GF-D8 (cell line): ENCODE data around the gene INAFM1.

ENCODE experiments used
- DNase-seq: peaks from one replicate; lab custom pipeline; 2025; lab: John Stamatoyannopoulos, UW

The INAFM1 gene

DNA sequence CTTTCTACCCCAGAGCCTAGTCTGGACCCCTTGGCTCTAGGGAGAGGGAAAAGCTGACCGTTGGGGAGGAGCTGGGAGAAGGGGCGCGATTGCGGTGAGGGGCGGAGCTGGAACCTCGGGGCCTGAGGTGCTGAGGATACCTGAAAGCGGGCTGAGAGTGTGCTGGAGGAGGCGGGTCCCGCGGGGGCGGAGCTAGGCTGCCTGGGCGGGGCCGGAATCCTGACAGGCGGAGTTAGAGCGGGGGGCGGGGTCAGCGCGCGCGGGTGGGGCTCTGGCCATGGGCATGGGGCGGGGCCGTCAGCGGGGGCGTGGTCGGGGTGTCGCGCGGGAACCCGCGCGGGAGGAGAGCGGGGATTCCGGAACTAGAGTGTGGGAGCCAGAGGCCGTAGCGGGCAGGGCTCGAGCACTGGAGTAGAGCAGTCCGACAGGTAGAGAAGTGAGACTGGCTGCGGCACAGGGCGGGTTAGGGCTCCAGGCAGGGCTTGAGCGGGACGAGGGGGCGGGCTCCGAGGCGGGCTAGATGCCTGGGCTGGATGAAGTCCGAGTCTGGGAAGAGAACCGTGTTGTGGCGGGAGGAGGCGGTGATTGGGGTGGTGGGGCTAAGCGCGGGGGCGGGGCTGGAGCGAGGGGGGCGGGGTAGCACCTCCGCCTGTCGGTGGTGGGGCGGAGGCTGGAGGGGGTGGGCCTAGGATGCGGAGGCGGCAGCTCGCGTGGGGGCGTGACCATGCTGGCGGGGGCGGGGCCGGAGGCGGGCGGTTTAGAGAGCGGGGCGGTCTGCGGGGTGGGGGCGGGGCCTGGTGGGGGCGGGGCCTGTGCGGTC is at the start of gene INAFM1:
Gene INAFM1 (plus strand): TSS at position 815 of the 820 bp plus-strand sequence. CDS start 35 bp downstream, outside the sequence.
- DNase-seq, result peak; percentile 75

GRCh38 chr19:47225746-47226425 is 48.8 kb upstream of the INAFM1 start:
- peak; percentile 70 for DNase-seq

GRCh38 chr19:47226426-47227351 is 48.0 kb upstream of the INAFM1 start:
- peak; percentile 85 for DNase-seq

DNA sequence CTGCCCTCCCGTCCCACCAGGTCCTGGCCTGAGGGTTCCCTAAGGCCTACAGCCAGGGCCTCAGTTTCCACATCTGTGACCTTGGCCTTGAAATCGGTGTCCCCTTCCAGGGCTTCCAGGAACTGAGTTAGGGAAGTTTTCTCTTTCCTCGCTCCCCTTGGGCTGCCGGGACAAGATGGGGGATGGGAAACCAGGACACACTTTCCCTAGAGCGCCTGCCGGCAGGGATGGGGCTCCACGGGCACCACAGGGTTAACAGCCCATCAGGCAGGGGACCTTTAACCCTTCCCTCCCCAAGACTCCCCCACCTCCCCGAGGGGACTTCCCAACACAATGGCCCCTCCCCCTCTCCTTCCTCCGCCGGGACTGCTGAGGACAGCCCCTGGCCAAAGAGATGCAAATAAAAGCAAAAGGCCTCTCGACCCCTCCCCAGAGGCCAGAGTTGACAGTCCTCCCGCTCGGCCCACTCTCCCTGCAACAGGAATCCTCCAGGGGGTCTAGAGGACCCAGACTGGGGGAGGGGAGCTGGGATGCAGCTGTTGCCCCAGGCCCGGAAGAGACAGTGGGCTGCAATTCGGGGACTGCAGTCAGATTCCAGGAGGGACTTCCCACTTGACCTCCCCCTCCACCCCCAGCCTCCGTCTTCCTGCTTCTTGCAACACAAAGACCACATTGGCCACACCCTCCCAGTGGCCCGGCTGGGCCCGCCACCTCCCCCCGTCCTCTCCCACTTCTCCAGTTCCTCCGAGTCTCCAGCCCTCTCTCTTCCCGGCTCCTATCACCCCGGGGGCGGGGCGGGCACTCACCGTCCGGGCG is 47.1 kb upstream of the INAFM1 start:
- peak; percentile 63 for DNase-seq

GRCh38 chr19:47228168-47228936 is 46.3 kb upstream of the INAFM1 start:
- DNase-seq, result no peak

DNA sequence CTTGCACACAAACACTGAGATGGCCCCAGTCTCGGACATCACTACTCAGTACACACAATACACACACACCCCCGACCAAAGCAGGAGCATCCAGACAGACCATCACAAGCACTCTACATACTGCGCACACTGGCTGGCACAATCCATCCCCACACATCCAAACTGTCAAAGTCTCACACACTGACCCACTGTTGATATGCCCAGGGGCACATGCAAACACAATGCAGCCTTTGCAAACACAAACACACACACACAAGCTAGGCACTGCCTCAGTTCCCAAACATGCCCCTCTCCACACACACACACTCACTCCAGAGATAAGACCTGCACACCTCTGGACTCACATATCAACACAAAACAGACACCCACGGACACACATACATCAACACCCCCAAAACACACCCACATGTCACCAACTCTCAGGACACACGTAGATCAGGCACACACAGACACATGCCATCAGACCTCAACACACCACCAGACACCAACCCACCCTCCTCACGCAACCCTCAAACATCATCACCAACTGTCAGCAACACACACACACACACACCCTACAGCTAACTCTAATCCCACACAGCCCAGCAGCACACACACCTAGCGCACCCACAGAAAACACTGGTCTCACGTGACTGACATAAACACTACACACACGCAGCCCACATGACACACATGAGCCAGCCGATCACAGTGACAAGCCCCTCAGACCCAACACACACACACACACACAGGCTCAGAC is 45.6 kb upstream of the INAFM1 start:
- no peak for DNase-seq

- no peak for DNase-seq
Measured at GRCh38 chr19:47229676-47230053, 45.0 kb upstream of the INAFM1 start.

DNA sequence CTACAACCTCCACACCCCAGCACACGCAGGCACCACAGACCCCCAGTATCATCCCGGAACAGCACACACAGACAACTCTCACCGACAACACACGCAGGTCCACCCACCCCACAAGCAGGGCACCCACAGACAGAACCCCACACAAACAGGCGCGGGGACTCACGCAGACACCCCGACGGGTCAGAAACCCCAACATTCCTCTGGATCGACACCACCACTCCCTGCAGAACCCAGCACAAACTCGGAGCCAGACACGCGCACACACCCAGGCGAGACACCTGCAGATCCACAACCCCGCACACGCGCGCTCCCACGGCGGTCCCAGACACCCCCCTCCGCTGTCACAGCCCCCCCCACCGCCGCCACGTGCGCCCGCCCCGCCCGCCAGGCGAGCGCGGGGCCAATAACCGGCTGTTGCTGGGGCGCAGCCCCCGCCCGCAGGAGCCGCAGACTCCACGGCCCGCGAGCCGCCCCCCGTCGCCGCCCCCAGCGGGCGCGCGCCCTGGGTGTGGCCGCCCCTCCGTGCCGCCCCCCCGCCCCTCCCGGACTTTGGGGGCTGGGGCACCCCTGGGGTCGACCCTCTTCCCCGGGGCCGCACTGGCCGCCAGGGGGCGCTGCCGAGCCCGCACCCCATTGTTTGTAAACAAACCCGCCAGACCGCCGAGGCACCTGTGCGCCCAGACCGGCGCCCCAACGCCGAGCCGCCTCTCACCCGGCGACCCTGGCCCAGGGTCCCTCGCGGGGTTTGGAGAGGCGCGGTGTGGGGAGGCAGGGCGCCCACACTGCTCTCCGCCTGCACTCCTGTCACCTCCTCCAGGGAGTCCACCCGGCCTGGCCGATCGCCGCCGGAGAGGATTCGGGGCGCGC is 44.4 kb upstream of the INAFM1 start:
- DNase-seq, result no peak

- no peak for DNase-seq
Measured at GRCh38 chr19:47230921-47231214, 43.8 kb upstream of the INAFM1 start, which contains the start of gene BBC3. BBC3 (minus strand) TSS chr19:47231199; CDS start chr19:47228431, 2,768 bp downstream.

GRCh38 chr19:47231215-47232054 is 43.2 kb upstream of the INAFM1 start:
- peak; percentile 56 for DNase-seq

- DNase-seq, result no peak
Measured at GRCh38 chr19:47232422-47233211, 42.1 kb upstream of the INAFM1 start.

- no peak for DNase-seq
Measured at GRCh38 chr19:47236072-47236675, 38.5 kb upstream of the INAFM1 start.

DNA sequence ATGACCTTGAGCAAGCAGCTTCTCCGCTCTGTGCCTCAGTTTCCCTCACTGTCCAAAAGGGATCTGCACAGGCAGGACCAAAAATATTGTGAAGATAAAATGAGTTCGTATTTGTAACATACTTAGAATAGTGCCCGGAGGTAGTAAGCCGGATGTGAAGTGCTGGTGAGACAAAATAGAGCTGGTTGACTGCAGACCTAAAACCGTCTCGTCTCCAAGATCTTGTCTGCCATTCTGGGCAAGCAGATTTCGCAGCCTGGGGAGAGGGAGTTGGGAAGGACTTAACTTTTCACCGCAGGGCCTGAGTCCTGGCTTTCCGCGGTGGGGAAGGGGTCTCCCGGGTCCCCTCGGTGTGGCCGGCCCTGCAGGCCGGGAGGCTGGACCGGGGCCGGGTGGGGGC is 35.5 kb upstream of the INAFM1 start:
- DNase-seq, result no peak

- DNase-seq, result no peak
Measured at GRCh38 chr19:47239610-47240296, 34.9 kb upstream of the INAFM1 start.

GRCh38 chr19:47240556-47240955 is 34.1 kb upstream of the INAFM1 start:
- no peak for DNase-seq
